Measurements from ENCODE around the gene CACNA1I.

CACNA1I gene

DNA sequence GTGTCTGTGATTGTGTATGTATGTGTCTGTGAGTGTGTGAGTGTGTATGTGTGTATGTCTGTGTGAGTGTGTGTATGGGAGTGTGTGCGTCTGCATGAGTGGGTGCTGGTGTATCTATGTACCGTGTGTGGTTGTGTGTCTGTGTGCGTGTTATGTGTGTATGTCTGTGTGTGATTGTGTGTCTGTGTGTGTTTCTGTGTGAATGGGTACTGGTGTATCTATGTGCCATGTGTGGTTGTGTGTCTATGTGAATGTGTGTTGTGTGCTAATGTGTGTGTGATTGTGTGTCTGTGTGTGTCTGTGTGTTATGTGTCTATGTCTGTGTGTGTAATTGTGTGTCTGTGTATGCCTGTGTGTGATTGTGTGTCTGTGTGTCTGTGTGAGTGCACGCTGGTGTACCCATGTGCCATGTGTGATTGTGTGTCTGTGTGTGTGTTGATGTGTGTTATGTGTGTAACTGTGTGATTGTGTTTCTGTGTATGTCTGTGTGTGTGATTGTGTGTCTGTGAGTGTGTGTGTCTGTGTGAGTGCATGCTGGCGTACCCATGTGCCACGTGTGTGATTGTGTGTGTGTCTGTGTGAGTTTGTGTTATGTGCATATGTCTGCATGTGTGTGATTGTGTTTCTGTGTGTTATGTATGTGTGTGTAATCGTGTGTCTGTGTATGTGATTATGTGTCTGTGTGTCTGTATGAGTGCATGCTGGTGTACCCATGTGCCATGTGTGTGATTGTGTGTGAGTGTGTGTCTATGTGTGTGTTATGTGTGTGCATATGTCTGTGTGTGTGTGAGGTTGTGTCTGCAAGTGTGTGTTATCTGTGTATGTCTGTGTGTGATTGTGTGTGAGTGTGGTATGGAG, 6.8 kb upstream of the CACNA1I start (continued):
- no peak for TF ChIP-seq BCL11B (tag by site-specific recombination; IDR thresholded peaks at IDR 0.05; ENCODE audit: low read depth)
- TF ChIP-seq ZNF521 (tag by site-specific recombination; IDR thresholded peaks at IDR 0.05) = no peak; the same call in 1 of the 2 replicates
- no peak for TF ChIP-seq KLF7 (tag by site-specific recombination; IDR thresholded peaks at IDR 0.05; ENCODE audit: borderline replicate concordance)
- TF ChIP-seq, protein P1, sequence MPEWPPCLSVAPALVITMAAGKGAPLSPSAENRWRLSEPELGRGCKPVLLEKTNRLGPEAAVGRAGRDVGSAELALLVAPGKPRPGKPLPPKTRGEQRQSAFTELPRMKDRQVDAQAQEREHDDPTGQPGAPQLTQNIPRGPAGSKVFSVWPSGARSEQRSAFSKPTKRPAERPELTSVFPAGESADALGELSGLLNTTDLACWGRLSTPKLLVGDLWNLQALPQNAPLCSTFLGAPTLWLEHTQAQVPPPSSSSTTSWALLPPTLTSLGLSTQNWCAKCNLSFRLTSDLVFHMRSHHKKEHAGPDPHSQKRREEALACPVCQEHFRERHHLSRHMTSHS (tag by site-specific recombination; IDR thresholded peaks at IDR 0.05) = peak; percentile 20; the same call in 1 of the 2 replicates
- TF ChIP-seq KLF8 (tag by site-specific recombination; IDR thresholded peaks at IDR 0.05) = no peak
- TF ChIP-seq, protein P2, sequence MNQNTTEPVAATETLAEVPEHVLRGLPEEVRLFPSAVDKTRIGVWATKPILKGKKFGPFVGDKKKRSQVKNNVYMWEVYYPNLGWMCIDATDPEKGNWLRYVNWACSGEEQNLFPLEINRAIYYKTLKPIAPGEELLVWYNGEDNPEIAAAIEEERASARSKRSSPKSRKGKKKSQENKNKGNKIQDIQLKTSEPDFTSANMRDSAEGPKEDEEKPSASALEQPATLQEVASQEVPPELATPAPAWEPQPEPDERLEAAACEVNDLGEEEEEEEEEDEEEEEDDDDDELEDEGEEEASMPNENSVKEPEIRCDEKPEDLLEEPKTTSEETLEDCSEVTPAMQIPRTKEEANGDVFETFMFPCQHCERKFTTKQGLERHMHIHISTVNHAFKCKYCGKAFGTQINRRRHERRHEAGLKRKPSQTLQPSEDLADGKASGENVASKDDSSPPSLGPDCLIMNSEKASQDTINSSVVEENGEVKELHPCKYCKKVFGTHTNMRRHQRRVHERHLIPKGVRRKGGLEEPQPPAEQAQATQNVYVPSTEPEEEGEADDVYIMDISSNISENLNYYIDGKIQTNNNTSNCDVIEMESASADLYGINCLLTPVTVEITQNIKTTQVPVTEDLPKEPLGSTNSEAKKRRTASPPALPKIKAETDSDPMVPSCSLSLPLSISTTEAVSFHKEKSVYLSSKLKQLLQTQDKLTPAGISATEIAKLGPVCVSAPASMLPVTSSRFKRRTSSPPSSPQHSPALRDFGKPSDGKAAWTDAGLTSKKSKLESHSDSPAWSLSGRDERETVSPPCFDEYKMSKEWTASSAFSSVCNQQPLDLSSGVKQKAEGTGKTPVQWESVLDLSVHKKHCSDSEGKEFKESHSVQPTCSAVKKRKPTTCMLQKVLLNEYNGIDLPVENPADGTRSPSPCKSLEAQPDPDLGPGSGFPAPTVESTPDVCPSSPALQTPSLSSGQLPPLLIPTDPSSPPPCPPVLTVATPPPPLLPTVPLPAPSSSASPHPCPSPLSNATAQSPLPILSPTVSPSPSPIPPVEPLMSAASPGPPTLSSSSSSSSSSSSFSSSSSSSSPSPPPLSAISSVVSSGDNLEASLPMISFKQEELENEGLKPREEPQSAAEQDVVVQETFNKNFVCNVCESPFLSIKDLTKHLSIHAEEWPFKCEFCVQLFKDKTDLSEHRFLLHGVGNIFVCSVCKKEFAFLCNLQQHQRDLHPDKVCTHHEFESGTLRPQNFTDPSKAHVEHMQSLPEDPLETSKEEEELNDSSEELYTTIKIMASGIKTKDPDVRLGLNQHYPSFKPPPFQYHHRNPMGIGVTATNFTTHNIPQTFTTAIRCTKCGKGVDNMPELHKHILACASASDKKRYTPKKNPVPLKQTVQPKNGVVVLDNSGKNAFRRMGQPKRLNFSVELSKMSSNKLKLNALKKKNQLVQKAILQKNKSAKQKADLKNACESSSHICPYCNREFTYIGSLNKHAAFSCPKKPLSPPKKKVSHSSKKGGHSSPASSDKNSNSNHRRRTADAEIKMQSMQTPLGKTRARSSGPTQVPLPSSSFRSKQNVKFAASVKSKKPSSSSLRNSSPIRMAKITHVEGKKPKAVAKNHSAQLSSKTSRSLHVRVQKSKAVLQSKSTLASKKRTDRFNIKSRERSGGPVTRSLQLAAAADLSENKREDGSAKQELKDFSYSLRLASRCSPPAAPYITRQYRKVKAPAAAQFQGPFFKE (tag by site-specific recombination; IDR thresholded peaks at IDR 0.05; ENCODE audit: borderline replicate concordance) = no peak
- TF ChIP-seq GLIS2 (tag by site-specific recombination; IDR thresholded peaks at IDR 0.05) = no peak
- TF ChIP-seq ZNF292 (tag by site-specific recombination; IDR thresholded peaks at IDR 0.05; ENCODE audit: borderline replicate concordance, low read depth) = no peak
- TF ChIP-seq ZNF664 (tag by site-specific recombination; IDR thresholded peaks at IDR 0.05) = no peak
- TF ChIP-seq ZNF335 (tag by site-specific recombination; conservative IDR thresholded peaks at IDR 0.05) = no peak
- TF ChIP-seq KLF16 (tag by site-specific recombination; IDR thresholded peaks at IDR 0.05) = no peak
- TF ChIP-seq ZNF174 (tag by site-specific recombination; IDR thresholded peaks at IDR 0.05) = no peak
- TF ChIP-seq, protein P3, sequence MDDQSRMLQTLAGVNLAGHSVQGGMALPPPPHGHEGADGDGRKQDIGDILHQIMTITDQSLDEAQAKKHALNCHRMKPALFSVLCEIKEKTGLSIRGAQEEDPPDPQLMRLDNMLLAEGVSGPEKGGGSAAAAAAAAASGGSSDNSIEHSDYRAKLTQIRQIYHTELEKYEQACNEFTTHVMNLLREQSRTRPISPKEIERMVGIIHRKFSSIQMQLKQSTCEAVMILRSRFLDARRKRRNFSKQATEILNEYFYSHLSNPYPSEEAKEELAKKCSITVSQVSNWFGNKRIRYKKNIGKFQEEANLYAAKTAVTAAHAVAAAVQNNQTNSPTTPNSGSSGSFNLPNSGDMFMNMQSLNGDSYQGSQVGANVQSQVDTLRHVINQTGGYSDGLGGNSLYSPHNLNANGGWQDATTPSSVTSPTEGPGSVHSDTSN (CRISPR knock-in tag; IDR thresholded peaks at IDR 0.05) = no peak
- TF ChIP-seq ZNF626 (tag by site-specific recombination; IDR thresholded peaks at IDR 0.05) = no peak
- TF ChIP-seq GFI1B (tag by site-specific recombination; IDR thresholded peaks at IDR 0.05) = no peak
- TF ChIP-seq, protein P4, sequence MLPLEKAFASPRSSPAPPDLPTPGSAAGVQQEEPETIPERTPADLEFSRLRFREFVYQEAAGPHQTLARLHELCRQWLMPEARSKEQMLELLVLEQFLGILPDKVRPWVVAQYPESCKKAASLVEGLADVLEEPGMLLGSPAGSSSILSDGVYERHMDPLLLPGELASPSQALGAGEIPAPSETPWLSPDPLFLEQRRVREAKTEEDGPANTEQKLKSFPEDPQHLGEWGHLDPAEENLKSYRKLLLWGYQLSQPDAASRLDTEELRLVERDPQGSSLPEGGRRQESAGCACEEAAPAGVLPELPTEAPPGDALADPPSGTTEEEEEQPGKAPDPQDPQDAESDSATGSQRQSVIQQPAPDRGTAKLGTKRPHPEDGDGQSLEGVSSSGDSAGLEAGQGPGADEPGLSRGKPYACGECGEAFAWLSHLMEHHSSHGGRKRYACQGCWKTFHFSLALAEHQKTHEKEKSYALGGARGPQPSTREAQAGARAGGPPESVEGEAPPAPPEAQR (tag by site-specific recombination; IDR thresholded peaks at IDR 0.05) = peak; percentile 33; the same call in 1 of the 2 replicates
- TF ChIP-seq ZBTB1 (tag by site-specific recombination; IDR thresholded peaks at IDR 0.05) = no peak; the same call in 1 of the 2 replicates
- peak; percentile 33; the same call in 1 of the 2 replicates for TF ChIP-seq SALL2 (tag by site-specific recombination; IDR thresholded peaks at IDR 0.05; ENCODE audit: borderline replicate concordance)
- TF ChIP-seq ZNF404 (tag by site-specific recombination; IDR thresholded peaks at IDR 0.05) = no peak
- TF ChIP-seq ZFP69B (tag by site-specific recombination; IDR thresholded peaks at IDR 0.05) = 0 out of 2 replicates have a peak, but pooled peaks have one; percentile 24
- TF ChIP-seq ZNF146 (tag by site-specific recombination; IDR thresholded peaks at IDR 0.05) = no peak
- TF ChIP-seq ZNF623 (tag by site-specific recombination; IDR thresholded peaks at IDR 0.05) = no peak
- TF ChIP-seq ZNF837 (tag by site-specific recombination; IDR thresholded peaks at IDR 0.05) = no peak
- TF ChIP-seq ZNF560 (tag by site-specific recombination; IDR thresholded peaks at IDR 0.05; ENCODE audit: borderline replicate concordance) = no peak
- no peak for TF ChIP-seq MEIS1 (CRISPR knock-in tag; IDR thresholded peaks at IDR 0.05; ENCODE audit: borderline replicate concordance)
- no peak for TF ChIP-seq ZNF121 (tag by site-specific recombination; IDR thresholded peaks at IDR 0.05)
- no peak for TF ChIP-seq FEZF1 (tag by site-specific recombination; IDR thresholded peaks at IDR 0.05)
- no peak; the same call in 1 of the 2 replicates for TF ChIP-seq ZNF114 (tag by site-specific recombination; IDR thresholded peaks at IDR 0.05)
- TF ChIP-seq, protein P5, sequence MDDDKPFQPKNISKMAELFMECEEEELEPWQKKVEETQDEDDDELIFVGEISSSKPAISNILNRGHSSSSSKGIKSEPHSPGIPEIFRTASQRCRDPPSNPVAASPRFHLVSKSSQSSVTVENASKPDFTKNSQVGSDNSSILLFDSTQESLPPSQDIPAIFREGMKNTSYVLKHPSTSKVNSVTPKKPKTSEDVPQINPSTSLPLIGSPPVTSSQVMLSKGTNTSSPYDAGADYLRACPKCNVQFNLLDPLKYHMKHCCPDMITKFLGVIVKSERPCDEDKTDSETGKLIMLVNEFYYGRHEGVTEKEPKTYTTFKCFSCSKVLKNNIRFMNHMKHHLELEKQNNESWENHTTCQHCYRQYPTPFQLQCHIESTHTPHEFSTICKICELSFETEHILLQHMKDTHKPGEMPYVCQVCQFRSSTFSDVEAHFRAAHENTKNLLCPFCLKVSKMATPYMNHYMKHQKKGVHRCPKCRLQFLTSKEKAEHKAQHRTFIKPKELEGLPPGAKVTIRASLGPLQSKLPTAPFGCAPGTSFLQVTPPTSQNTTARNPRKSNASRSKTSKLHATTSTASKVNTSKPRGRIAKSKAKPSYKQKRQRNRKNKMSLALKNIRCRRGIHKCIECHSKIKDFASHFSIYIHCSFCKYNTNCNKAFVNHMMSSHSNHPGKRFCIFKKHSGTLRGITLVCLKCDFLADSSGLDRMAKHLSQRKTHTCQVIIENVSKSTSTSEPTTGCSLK (tag by site-specific recombination; IDR thresholded peaks at IDR 0.05) = 0 out of 2 replicates have a peak, but pooled peaks have one; percentile 14

All from HEK293 (cell line).